ENCODE data around the gene SCN3A. TPM values are rescaled to one million over a fixed set of nuclear protein-coding genes. Genes with fewer than 3 reads are reported as not detected.
A peak's percentile ranks its signal among the peaks of the same experiment; 100 is the strongest.

Gene SCN3A
- total RNA-seq, 6 donors from 2014 or later: under 0.01 to 7.3 (median 0.78) TPM

- WGBS, 2 donors: 89 to 94% methylated on average over 2 of the region's 2 CpGs
These were observed 37.1 kb upstream of the SCN3A start for GRCh38 chr2:165240916-165241315.

GRCh38 chr2:165239856-165240515 lies 36.1 kb upstream of the SCN3A start:
- TF ChIP-seq POLR2AphosphoS5 (IDR thresholded peaks at IDR 0.05) (no peak), EP300 (IDR thresholded peaks at IDR 0.05) (no peak), CTCF (IDR thresholded peaks at IDR 0.05) (no peak), POLR2A (IDR thresholded peaks at IDR 0.05) (no peak)
- H3K4me1 ChIP-seq: peaks cover 0 to 4% (median 0%) of the 10 kb centered on the region in 4 donors
- H3K27ac ChIP-seq: no peak overlapping the region
- DNase-seq (no peak), ATAC-seq (ENCODE audit: low FRiP score in 2 of 2) (no peak)
- no peak overlapping the region for H3K4me3 ChIP-seq
- 70 to 73% methylated on average over 4 of the region's 4 CpGs for whole genome bisulfite sequencing, 2 donors
- no peaks in the 10 kb centered on the region for H3K9me3 ChIP-seq
- no peaks in the 10 kb centered on the region for H3K36me3 ChIP-seq
- H3K27me3 ChIP-seq: no peaks in the 10 kb centered on the region

More at GRCh38 chr2:165240916-165241315, 37.1 kb upstream of the SCN3A start:
- peaks cover 0 to 4% (median 0%) of the 10 kb centered on the region in 4 donors for H3K4me1 ChIP-seq
- TF ChIP-seq POLR2A (IDR thresholded peaks at IDR 0.05) (no peak), POLR2AphosphoS5 (IDR thresholded peaks at IDR 0.05) (no peak), CTCF (IDR thresholded peaks at IDR 0.05) (no peak), EP300 (IDR thresholded peaks at IDR 0.05) (no peak)
- H3K27me3 ChIP-seq: no peaks in the 10 kb centered on the region
- H3K9me3 ChIP-seq: no peaks in the 10 kb centered on the region
- ATAC-seq (ENCODE audit: low FRiP score in 2 of 2) (no peak), DNase-seq (no peak)
- H3K4me3 ChIP-seq: no peak overlapping the region
- H3K27ac ChIP-seq: no peak overlapping the region
- no peaks in the 10 kb centered on the region for H3K36me3 ChIP-seq

GRCh38 chr2:165239230-165239629 lies 35.4 kb upstream of the SCN3A start, which contains the start of gene SCN2A:
SCN2A (plus strand) TSS chr2:165239414; CDS start chr2:165295824, 56,410 bp downstream.
- H3K36me3 ChIP-seq: no peaks in the 10 kb centered on the region
- H3K9me3 ChIP-seq: no peaks in the 10 kb centered on the region
- peaks cover 0 to 4% (median 0%) of the 10 kb centered on the region in 4 donors for H3K4me1 ChIP-seq
- DNase-seq (no peak), ATAC-seq (ENCODE audit: low FRiP score in 2 of 2) (peak in 1 of 2 donors; percentile 69)
- no peak within 1 kb of the TSS for H3K4me3 ChIP-seq
- 22 to 30% methylated on average over 3 of the region's 3 CpGs for WGBS, 2 donors
- no peaks in the 10 kb centered on the region for H3K27me3 ChIP-seq
- TF ChIP-seq POLR2A (IDR thresholded peaks at IDR 0.05): no peak
- peak in 5 of 6 experiments; percentile 40 to 55 (median 48) for TF ChIP-seq CTCF (IDR thresholded peaks at IDR 0.05)
- TF ChIP-seq POLR2AphosphoS5 (IDR thresholded peaks at IDR 0.05): no peak
- no peak for TF ChIP-seq EP300 (IDR thresholded peaks at IDR 0.05)
- no peak within 1 kb of the TSS for H3K27ac ChIP-seq

GRCh38 chr2:165238295-165238694 lies 34.4 kb upstream of the SCN3A start:
- H3K4me3 ChIP-seq: no peak overlapping the region
- no peaks in the 10 kb centered on the region for H3K36me3 ChIP-seq
- no peaks in the 10 kb centered on the region for H3K9me3 ChIP-seq
- H3K4me1 ChIP-seq: peaks cover 0 to 4% (median 0%) of the 10 kb centered on the region in 4 donors
- no peaks in the 10 kb centered on the region for H3K27me3 ChIP-seq
- WGBS, 2 donors: 7 to 11% methylated on average over 3 of the region's 3 CpGs
- ATAC-seq (ENCODE audit: low FRiP score in 2 of 2) (no peak), DNase-seq (no peak)
- H3K27ac ChIP-seq: no peak overlapping the region
- no peak for TF ChIP-seq POLR2AphosphoS5 (IDR thresholded peaks at IDR 0.05)
- no peak for TF ChIP-seq POLR2A (IDR thresholded peaks at IDR 0.05)
- TF ChIP-seq CTCF (IDR thresholded peaks at IDR 0.05): no peak
- no peak for TF ChIP-seq EP300 (IDR thresholded peaks at IDR 0.05)

- H3K36me3 ChIP-seq: no peaks in the 10 kb centered on the region
- no peaks in the 10 kb centered on the region for H3K9me3 ChIP-seq
- 52 to 59% methylated on average over 2 of the region's 2 CpGs for WGBS, 2 donors
- H3K4me3 ChIP-seq: no peak overlapping the region
- H3K27me3 ChIP-seq: no peaks in the 10 kb centered on the region
- peaks cover 0 to 4% (median 0%) of the 10 kb centered on the region in 4 donors for H3K4me1 ChIP-seq
- no peak overlapping the region for H3K27ac ChIP-seq
- ATAC-seq (ENCODE audit: low FRiP score in 2 of 2) (no peak), DNase-seq (no peak)
- TF ChIP-seq POLR2A (IDR thresholded peaks at IDR 0.05) (no peak), EP300 (IDR thresholded peaks at IDR 0.05) (no peak), CTCF (IDR thresholded peaks at IDR 0.05) (no peak), POLR2AphosphoS5 (IDR thresholded peaks at IDR 0.05) (no peak)
These were observed 33.2 kb upstream of the SCN3A start for GRCh38 chr2:165237056-165237455.
